Measurements from ENCODE around the gene AQP2.

DNA sequence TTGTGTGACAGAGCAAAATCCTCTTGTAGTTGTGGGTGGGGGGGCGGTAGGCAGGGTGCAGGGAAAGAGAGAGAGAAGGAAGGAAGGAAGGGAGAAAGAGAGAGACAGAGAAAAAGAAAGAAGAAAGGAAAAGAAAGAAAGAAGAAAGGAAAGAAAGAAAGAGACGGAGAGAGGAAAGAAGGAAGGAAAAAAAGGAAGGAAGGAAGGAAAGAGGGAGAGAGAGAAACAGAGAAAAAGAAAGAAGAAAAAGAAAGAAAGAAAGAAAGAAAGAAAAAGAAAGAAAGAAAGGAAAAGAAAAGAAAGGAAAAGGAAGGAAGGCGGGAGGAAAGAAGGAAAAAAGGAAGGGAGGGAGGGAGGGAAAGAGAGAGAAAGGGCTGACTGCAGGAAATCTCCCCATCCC lies 29.2 kb upstream of the AQP2 start:
- TF ChIP-seq POLR2A (IDR thresholded peaks at IDR 0.05; ENCODE audit: borderline replicate concordance, extremely low read depth, insufficient read depth, insufficient read length): no peak
- TF ChIP-seq, protein P1, sequence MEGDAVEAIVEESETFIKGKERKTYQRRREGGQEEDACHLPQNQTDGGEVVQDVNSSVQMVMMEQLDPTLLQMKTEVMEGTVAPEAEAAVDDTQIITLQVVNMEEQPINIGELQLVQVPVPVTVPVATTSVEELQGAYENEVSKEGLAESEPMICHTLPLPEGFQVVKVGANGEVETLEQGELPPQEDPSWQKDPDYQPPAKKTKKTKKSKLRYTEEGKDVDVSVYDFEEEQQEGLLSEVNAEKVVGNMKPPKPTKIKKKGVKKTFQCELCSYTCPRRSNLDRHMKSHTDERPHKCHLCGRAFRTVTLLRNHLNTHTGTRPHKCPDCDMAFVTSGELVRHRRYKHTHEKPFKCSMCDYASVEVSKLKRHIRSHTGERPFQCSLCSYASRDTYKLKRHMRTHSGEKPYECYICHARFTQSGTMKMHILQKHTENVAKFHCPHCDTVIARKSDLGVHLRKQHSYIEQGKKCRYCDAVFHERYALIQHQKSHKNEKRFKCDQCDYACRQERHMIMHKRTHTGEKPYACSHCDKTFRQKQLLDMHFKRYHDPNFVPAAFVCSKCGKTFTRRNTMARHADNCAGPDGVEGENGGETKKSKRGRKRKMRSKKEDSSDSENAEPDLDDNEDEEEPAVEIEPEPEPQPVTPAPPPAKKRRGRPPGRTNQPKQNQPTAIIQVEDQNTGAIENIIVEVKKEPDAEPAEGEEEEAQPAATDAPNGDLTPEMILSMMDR (IDR thresholded peaks at IDR 0.05 in 2 of 3, conservative IDR thresholded peaks at IDR 0.05 in 1 of 3; ENCODE audit: borderline replicate concordance in 1 of 3, insufficient read depth in 1 of 3, low read depth in 2 of 3, low read length in 2 of 3): no peak

All from HCT116 (cell line).